GM23338 (cell line): ENCODE data around the gene MUC5B. TPM values are rescaled to one million over a fixed set of nuclear protein-coding genes. Genes with fewer than 3 reads are reported as not detected.

ENCODE experiments used
- ATAC-seq: fragments of 200-7000 bp; cut with Tn5 transposase; 3 replicates; pipeline ENCODE4 v1.9.1; 2020
- DNase-seq: peaks from one replicate; pipeline ENCODE4 v3.0.0-alpha.2; 2015; ENCODE audit warnings: low spot score
- H2AFZ ChIP-seq: fragments of 200-600 bp; sonication (generic); 2 replicates; pipeline ENCODE4 v1.8.0; 2016; ENCODE audit warnings: antibody characterized with exemption, mild to moderate bottlenecking, moderate library complexity
- H3F3A ChIP-seq: fragments of 200-600 bp; sonication (generic); replicated peaks from 2 replicates; pipeline ENCODE4 v1.8.0; 2017; ENCODE audit warnings: antibody characterized with exemption, mixed run types, low read depth
- H3K27ac ChIP-seq: fragments of 200-600 bp; sonication (generic); 2 replicates; pipeline ENCODE4 v1.6.1; 2016; ENCODE audit warnings: low read depth
- H3K27me3 ChIP-seq: fragments of 200-600 bp; sonication (generic); 2 replicates; pipeline ENCODE4 v1.8.0; 2016; ENCODE audit warnings: mild to moderate bottlenecking, mixed run types, moderate library complexity; ENCODE audit not compliant: insufficient read depth
- H3K36me3 ChIP-seq: fragments of 200-600 bp; sonication (generic); 2 replicates; pipeline ENCODE4 v1.8.0; 2016; ENCODE audit warnings: mild to moderate bottlenecking; ENCODE audit not compliant: insufficient read depth
- H3K4me1 ChIP-seq: fragments of 200-600 bp; sonication (generic); 2 replicates; pipeline ENCODE4 v1.8.0; 2016; ENCODE audit warnings: mild to moderate bottlenecking, moderate library complexity; ENCODE audit not compliant: insufficient read depth
- H3K4me2 ChIP-seq: fragments of 200-600 bp; sonication (generic); 2 replicates; pipeline ENCODE4 v1.7.1; 2017; ENCODE audit warnings: mixed run types
- H3K4me3 ChIP-seq: fragments of 200-600 bp; sonication (generic); 2 replicates; pipeline ENCODE4 v1.6.1; 2016; ENCODE audit warnings: mixed run types
- H3K79me2 ChIP-seq: fragments of 200-600 bp; sonication (generic); replicated peaks from 2 replicates; pipeline ENCODE4 v1.8.0; 2017; ENCODE audit warnings: mild to moderate bottlenecking; ENCODE audit not compliant: insufficient read depth
- H3K9me2 ChIP-seq: fragments of 200-600 bp; sonication (generic); 2 replicates; pipeline ENCODE4 v1.8.0; 2017; ENCODE audit not compliant: insufficient read depth
- H4K20me1 ChIP-seq: fragments of 200-600 bp; sonication (generic); replicated peaks from 2 replicates; pipeline ENCODE4 v1.8.0; 2017; ENCODE audit warnings: mild to moderate bottlenecking; ENCODE audit not compliant: insufficient read depth
- H3K27ac Mint-ChIP-seq: 2 replicates; pipeline ENCODE4 v1.8.0; 2020; ENCODE audit warnings: inconsistent platforms, mild to moderate bottlenecking, moderate library complexity, mixed read lengths
- H3K27me3 Mint-ChIP-seq: 3 replicates; pipeline ENCODE4 v1.8.0; 2022; ENCODE audit warnings: low read depth, mild to moderate bottlenecking, moderate library complexity, mixed read lengths, inconsistent platforms; ENCODE audit not compliant: insufficient read depth, poor library complexity
- H3K36me3 Mint-ChIP-seq: 3 replicates; pipeline ENCODE4 v1.8.0; 2021; ENCODE audit warnings: low read depth, mild to moderate bottlenecking, inconsistent platforms, moderate library complexity, mixed read lengths
- H3K4me1 Mint-ChIP-seq: 3 replicates; pipeline ENCODE4 v1.8.0; 2020; ENCODE audit warnings: mild to moderate bottlenecking, inconsistent platforms, mixed read lengths
- H3K4me3 Mint-ChIP-seq: 3 replicates; pipeline ENCODE4 v1.8.0; 2021; ENCODE audit warnings: moderate library complexity, mild to moderate bottlenecking, inconsistent platforms, mixed read lengths
- H3K9me3 Mint-ChIP-seq: 3 replicates; pipeline ENCODE4 v1.8.0; 2020; ENCODE audit warnings: moderate library complexity, mild to moderate bottlenecking, inconsistent platforms, mixed read lengths
- EZH2phosphoT487 ChIP-seq: fragments of 200-600 bp; sonication (generic); IDR thresholded peaks from one replicate; pipeline ENCODE4 v1.8.1; 2018; ENCODE audit warnings: antibody characterized with exemption; ENCODE audit not compliant: unreplicated experiment
- JUNB ChIP-seq: IDR thresholded peaks from one replicate; pipeline ENCODE4 v1.6.1; 2016; ENCODE audit warnings: antibody characterized with exemption; ENCODE audit not compliant: unreplicated experiment
- polyA plus RNA-seq: library from polyadenylated mRNA; unstranded; fragments of >200 nt; fragmentation: Nextera tagmentation; extraction: Ambion mirVana; gene quantifications from 2 replicates; pipeline ENCODE4 v1.2.1, GENCODE V29; 2016
- total RNA-seq: library from RNA; depleted of rRNA; stranded (reverse); fragments of >200 nt; shearing (Covaris generic); gene quantifications from 2 replicates; pipeline ENCODE4 v1.2.3, GENCODE V29; 2014
- TF ChIP-seq, protein P1 (sequence below): fragments of 250-450 bp; sonication (Bioruptor Pico); IDR thresholded peaks from 2 replicates; pipeline ENCODE4 v1.5.0; 2020; ENCODE audit warnings: mild to moderate bottlenecking, moderate library complexity
- TF ChIP-seq, protein P2 (sequence below): IDR thresholded peaks from one replicate; pipeline ENCODE4 v1.6.1; 2018; ENCODE audit warnings: antibody characterized with exemption; ENCODE audit not compliant: unreplicated experiment

The MUC5B gene
- total and polyA plus RNA-seq, 2 experiments from 2014 or later: 0.18 to 0.90 TPM

GRCh38 chr11:1251236-1251770, 28.4 kb downstream of the MUC5B start:
- H3K27ac ChIP-seq: no peak overlapping the region
- Mint-ChIP-seq H3K4me1 (no peaks in the 10 kb centered on the region), H3K4me3 (no peak overlapping the region), H3K27ac (no peak overlapping the region), H3K36me3 (peaks cover 34% of the 10 kb centered on the region), H3K9me3 (peaks cover 59% of the 10 kb centered on the region), H3K27me3 (peaks cover 21% of the 10 kb centered on the region)
- no peak overlapping the region for H3K4me2 ChIP-seq
- H3K4me1 ChIP-seq: no peaks in the 10 kb centered on the region
- TF ChIP-seq JUNB (no peak), EZH2phosphoT487 (no peak)
- TF ChIP-seq, protein P1, sequence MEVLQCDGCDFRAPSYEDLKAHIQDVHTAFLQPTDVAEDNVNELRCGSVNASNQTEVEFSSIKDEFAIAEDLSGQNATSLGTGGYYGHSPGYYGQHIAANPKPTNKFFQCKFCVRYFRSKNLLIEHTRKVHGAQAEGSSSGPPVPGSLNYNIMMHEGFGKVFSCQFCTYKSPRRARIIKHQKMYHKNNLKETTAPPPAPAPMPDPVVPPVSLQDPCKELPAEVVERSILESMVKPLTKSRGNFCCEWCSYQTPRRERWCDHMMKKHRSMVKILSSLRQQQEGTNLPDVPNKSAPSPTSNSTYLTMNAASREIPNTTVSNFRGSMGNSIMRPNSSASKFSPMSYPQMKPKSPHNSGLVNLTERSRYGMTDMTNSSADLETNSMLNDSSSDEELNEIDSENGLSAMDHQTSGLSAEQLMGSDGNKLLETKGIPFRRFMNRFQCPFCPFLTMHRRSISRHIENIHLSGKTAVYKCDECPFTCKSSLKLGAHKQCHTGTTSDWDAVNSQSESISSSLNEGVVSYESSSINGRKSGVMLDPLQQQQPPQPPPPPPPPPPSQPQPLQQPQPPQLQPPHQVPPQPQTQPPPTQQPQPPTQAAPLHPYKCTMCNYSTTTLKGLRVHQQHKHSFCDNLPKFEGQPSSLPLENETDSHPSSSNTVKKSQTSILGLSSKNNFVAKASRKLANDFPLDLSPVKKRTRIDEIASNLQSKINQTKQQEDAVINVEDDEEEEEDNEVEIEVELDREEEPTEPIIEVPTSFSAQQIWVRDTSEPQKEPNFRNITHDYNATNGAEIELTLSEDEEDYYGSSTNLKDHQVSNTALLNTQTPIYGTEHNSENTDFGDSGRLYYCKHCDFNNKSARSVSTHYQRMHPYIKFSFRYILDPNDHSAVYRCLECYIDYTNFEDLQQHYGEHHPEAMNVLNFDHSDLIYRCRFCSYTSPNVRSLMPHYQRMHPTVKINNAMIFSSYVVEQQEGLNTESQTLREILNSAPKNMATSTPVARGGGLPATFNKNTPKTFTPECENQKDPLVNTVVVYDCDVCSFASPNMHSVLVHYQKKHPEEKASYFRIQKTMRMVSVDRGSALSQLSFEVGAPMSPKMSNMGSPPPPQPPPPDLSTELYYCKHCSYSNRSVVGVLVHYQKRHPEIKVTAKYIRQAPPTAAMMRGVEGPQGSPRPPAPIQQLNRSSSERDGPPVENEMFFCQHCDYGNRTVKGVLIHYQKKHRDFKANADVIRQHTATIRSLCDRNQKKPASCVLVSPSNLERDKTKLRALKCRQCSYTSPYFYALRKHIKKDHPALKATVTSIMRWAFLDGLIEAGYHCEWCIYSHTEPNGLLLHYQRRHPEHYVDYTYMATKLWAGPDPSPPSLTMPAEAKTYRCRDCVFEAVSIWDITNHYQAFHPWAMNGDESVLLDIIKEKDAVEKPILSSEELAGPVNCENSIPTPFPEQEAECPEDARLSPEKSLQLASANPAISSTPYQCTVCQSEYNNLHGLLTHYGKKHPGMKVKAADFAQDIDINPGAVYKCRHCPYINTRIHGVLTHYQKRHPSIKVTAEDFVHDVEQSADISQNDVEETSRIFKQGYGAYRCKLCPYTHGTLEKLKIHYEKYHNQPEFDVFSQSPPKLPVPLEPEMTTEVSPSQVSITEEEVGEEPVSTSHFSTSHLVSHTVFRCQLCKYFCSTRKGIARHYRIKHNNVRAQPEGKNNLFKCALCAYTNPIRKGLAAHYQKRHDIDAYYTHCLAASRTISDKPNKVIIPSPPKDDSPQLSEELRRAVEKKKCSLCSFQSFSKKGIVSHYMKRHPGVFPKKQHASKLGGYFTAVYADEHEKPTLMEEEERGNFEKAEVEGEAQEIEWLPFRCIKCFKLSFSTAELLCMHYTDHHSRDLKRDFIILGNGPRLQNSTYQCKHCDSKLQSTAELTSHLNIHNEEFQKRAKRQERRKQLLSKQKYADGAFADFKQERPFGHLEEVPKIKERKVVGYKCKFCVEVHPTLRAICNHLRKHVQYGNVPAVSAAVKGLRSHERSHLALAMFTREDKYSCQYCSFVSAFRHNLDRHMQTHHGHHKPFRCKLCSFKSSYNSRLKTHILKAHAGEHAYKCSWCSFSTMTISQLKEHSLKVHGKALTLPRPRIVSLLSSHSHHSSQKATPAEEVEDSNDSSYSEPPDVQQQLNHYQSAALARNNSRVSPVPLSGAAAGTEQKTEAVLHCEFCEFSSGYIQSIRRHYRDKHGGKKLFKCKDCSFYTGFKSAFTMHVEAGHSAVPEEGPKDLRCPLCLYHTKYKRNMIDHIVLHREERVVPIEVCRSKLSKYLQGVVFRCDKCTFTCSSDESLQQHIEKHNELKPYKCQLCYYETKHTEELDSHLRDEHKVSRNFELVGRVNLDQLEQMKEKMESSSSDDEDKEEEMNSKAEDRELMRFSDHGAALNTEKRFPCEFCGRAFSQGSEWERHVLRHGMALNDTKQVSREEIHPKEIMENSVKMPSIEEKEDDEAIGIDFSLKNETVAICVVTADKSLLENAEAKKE (CRISPR knock-in tag): no peak
- TF ChIP-seq, protein P2, sequence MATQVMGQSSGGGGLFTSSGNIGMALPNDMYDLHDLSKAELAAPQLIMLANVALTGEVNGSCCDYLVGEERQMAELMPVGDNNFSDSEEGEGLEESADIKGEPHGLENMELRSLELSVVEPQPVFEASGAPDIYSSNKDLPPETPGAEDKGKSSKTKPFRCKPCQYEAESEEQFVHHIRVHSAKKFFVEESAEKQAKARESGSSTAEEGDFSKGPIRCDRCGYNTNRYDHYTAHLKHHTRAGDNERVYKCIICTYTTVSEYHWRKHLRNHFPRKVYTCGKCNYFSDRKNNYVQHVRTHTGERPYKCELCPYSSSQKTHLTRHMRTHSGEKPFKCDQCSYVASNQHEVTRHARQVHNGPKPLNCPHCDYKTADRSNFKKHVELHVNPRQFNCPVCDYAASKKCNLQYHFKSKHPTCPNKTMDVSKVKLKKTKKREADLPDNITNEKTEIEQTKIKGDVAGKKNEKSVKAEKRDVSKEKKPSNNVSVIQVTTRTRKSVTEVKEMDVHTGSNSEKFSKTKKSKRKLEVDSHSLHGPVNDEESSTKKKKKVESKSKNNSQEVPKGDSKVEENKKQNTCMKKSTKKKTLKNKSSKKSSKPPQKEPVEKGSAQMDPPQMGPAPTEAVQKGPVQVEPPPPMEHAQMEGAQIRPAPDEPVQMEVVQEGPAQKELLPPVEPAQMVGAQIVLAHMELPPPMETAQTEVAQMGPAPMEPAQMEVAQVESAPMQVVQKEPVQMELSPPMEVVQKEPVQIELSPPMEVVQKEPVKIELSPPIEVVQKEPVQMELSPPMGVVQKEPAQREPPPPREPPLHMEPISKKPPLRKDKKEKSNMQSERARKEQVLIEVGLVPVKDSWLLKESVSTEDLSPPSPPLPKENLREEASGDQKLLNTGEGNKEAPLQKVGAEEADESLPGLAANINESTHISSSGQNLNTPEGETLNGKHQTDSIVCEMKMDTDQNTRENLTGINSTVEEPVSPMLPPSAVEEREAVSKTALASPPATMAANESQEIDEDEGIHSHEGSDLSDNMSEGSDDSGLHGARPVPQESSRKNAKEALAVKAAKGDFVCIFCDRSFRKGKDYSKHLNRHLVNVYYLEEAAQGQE: no peak
- H3K9me2 ChIP-seq: no peaks in the 10 kb centered on the region
- no peaks in the 10 kb centered on the region for H3K36me3 ChIP-seq
- no peaks in the 10 kb centered on the region for H3F3A ChIP-seq
- no peak for ATAC-seq
- H3K4me3 ChIP-seq: no peak overlapping the region
- no peaks in the 10 kb centered on the region for H3K79me2 ChIP-seq
- no peaks in the 10 kb centered on the region for H3K27me3 ChIP-seq
- no peak for DNase-seq
- no peak overlapping the region for H2AFZ ChIP-seq
- H4K20me1 ChIP-seq: no peaks in the 10 kb centered on the region
